ENCODE measurements around the gene TBX2.
A peak's percentile ranks its signal among the peaks of the same experiment; 100 is the strongest.

TBX2 gene

DNA sequence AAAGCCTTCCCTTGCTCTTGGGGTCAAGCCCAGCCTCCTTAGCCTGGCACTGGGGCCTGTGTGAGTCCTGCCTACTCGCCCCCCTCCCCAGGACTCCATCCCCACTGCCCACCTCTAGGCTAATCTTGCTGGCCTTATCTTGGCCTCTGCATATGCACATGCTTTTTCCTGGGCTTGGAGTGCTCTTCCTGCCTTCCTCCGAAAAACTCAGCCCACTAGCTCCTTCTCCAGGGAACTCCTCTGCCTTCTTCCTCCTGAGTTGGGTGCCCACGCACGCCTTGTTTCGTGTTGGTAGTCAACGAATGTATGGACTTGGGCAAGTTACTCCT lies 16.5 kb downstream of the TBX2 start:
- Histone ChIP-seq H3K4me1 (ENCODE audit: control insufficient read depth, insufficient read depth, low read length) (peaks cover 30% of the 10 kb centered on the region), H3K4me3 (ENCODE audit: low read length in 2 of 2) (no peak overlapping the region), H3K9ac (ENCODE audit: low read length in 2 of 2) (no peak overlapping the region)

DNA sequence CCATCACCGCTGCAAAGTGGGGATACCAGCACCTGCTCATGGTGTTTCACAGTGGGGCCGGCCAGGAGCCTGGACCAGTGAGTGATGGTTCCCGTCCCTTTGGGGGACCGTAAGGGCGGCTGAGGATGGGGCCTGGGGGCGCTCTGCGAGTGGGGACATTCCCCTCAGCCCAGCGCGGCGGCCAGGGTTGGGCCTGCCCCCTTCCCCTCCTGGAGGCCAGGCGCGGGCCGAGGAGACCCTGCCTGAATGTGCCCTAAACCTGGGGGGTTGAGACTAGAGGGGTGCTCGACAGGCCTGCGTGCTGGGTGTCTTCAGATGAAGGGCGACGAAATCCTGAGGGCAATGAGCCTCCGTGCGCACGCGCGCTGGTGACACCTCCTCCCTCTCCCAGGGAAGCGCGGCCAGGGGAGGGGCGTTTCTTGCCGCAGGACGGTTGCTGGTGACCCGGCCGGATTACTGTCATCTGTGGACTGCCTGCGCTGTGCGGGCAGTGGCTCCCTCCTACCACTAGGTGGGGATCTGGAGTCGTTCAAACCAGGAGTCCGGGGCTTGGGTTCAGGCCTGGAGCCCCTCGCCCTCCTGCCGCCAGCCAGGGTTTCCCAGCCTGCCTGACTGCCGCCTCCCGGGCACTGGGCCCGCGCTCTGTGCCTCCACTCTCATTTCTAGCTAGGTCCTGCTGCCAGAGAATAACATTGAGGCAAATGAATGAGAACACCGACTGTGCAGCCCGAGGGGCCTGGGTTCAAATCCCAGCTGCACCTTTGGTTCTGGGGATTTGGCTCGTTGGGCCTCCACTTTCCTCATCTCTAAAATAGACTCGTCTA lies 17.1 kb downstream of the TBX2 start:
- Histone ChIP-seq H3K9me3 (ENCODE audit: control insufficient read depth in 2 of 2, low read length in 2 of 2) (no peaks in the 10 kb centered on the region), H3K27ac (ENCODE audit: low read length) (no peak overlapping the region), H3K27me3 (ENCODE audit: control insufficient read depth in 1 of 2, insufficient read depth in 2 of 2, low read length in 2 of 2) (peaks cover 14 to 32% of the 10 kb centered on the region in 2 donors), H3K36me3 (ENCODE audit: control insufficient read depth in 2 of 2, insufficient read depth in 2 of 2, low read length in 2 of 2) (no peaks in the 10 kb centered on the region), H3K4me1 (ENCODE audit: control insufficient read depth, insufficient read depth, low read length) (peaks cover 24% of the 10 kb centered on the region), H3K9ac (ENCODE audit: low read length in 2 of 2) (peak overlapping the region in 1 of 2 donors; percentile 37), H3K4me3 (ENCODE audit: low read length in 2 of 2) (peak overlapping the region; percentile 11 to 40)

More for the DNA sequence above, 16.5 kb downstream of the TBX2 start:
- Histone ChIP-seq H3K27ac (ENCODE audit: low read length) (no peak overlapping the region), H3K9me3 (ENCODE audit: control insufficient read depth in 2 of 2, low read length in 2 of 2) (no peaks in the 10 kb centered on the region), H3K36me3 (ENCODE audit: control insufficient read depth in 2 of 2, insufficient read depth in 2 of 2, low read length in 2 of 2) (no peaks in the 10 kb centered on the region), H3K27me3 (ENCODE audit: control insufficient read depth in 1 of 2, insufficient read depth in 2 of 2, low read length in 2 of 2) (peaks cover 17 to 35% of the 10 kb centered on the region in 2 donors)

DNA sequence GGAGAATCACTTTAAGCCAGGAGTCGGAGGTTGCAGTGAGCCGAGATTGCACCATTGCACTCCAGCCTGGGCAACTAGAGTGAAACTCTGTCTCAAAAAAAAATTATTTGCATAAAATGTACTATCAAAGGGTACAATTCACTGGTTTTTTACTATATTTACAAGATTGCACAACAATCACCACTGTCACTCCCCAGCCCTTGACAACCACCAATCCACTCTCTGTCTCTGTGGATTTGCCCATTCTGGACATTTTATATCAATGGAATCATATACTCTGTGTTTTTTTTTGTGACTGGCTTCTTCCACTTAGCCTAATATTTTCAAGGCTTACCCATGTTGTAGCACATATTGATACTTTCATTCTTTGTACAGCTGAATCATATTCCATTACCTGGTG lies 18.8 kb downstream of the TBX2 start:
- no peaks in the 10 kb centered on the region for H3K9me3 ChIP-seq (ENCODE audit: control insufficient read depth in 2 of 2, low read length in 2 of 2)
- H3K36me3 ChIP-seq (ENCODE audit: control insufficient read depth in 2 of 2, insufficient read depth in 2 of 2, low read length in 2 of 2): no peaks in the 10 kb centered on the region
- H3K27ac ChIP-seq (ENCODE audit: low read length): no peak overlapping the region
- H3K4me3 ChIP-seq (ENCODE audit: low read length in 2 of 2): no peak overlapping the region
- H3K9ac ChIP-seq (ENCODE audit: low read length in 2 of 2): no peak overlapping the region
- peaks cover 10% of the 10 kb centered on the region for H3K4me1 ChIP-seq (ENCODE audit: control insufficient read depth, insufficient read depth, low read length)
- H3K27me3 ChIP-seq (ENCODE audit: control insufficient read depth in 1 of 2, insufficient read depth in 2 of 2, low read length in 2 of 2): peaks cover 19 to 22% of the 10 kb centered on the region in 2 donors

DNA sequence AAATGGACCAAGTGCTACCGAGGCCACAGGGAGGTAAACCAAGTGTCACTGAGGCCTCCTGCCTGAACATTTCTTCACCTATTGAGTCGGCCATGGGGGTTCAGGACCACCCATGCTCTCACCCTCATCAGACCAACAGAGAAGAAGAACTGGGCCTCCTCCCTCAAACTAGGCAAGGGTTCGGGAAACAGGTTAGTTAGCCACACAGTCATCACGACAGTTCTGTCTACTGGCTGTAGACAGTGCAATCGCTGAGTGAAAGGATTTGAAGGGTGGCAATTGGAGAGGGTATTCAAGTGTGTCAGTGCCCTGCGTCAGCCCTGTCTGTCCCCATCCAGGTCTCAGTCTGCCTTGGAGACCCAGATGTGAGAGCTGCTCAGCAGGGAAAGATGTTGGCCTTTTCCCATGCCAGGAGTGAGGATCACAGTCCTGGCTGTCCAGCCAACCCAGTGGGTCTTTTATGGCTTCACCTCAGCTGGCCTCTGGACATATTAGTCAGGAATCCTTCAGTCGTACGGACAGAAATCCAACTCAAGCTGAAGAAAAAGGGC lies 19.9 kb downstream of the TBX2 start:
- Histone ChIP-seq H3K27me3 (ENCODE audit: control insufficient read depth in 1 of 2, insufficient read depth in 2 of 2, low read length in 2 of 2) (peaks cover 23 to 28% of the 10 kb centered on the region in 2 donors), H3K9me3 (ENCODE audit: control insufficient read depth in 2 of 2, low read length in 2 of 2) (no peaks in the 10 kb centered on the region)

DNA sequence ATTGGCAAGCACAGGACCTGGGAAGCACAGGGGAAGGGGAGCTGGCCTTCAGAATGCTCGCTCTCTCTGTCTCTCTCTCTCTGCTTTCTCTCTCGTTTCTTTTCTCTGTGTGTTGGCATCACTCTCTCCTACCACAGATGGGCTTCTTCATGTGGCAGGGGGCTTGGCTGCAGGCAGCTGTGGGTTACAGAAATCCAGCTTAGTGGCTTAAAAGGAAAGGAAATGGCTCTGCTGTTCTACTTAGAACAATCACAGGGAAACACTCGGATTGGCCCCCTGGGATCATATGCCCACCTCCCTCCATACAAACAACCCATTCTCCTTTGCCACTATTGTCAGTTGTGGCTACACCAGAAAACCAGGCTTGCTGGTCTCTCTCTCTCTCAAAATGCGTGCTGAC lies 20.4 kb downstream of the TBX2 start:
- no peaks in the 10 kb centered on the region for H3K36me3 ChIP-seq (ENCODE audit: control insufficient read depth in 2 of 2, insufficient read depth in 2 of 2, low read length in 2 of 2)

More for the DNA sequence above, 19.9 kb downstream of the TBX2 start:
- Histone ChIP-seq H3K9ac (ENCODE audit: low read length in 2 of 2) (no peak overlapping the region), H3K36me3 (ENCODE audit: control insufficient read depth in 2 of 2, insufficient read depth in 2 of 2, low read length in 2 of 2) (no peaks in the 10 kb centered on the region), H3K27ac (ENCODE audit: low read length) (no peak overlapping the region), H3K4me3 (ENCODE audit: low read length in 2 of 2) (no peak overlapping the region), H3K4me1 (ENCODE audit: control insufficient read depth, insufficient read depth, low read length) (peaks cover 10% of the 10 kb centered on the region)

DNA sequence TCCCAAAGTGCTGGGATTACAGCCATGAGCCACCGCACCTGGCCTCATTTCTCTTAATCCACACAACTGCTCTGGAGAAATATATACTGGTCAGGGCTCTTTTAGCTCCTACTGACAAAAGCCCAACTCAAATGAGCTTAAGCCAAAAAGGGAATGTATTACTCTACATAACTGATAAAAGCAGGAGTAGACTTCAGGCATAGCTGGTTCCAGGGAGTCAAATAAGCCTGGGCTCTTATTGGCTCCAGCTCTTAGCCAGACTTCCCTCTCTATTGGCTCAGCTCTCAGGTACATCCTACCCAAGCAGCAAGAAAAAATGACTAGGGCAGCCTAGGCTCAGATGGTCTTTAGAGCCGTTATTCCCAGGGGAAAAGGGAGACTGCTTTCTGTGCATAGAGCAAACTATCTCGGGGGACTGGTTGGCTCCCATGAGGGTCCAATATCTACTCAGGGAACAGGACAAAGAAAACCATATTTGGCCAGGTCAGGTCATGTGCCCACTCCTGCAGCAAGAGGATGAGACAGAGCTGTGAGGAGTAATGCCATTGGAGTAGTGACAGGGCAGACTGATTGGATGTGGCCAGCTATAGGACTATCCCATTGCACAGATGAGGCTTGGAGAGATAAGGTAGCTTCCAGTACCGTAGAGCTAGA lies 21.2 kb downstream of the TBX2 start:
- no peaks in the 10 kb centered on the region for H3K9me3 ChIP-seq (ENCODE audit: control insufficient read depth in 2 of 2, low read length in 2 of 2)
- H3K4me1 ChIP-seq (ENCODE audit: control insufficient read depth, insufficient read depth, low read length): peaks cover 10% of the 10 kb centered on the region
- peaks cover 30 to 34% of the 10 kb centered on the region in 2 donors for H3K27me3 ChIP-seq (ENCODE audit: control insufficient read depth in 1 of 2, insufficient read depth in 2 of 2, low read length in 2 of 2)

More for the DNA sequence above, 20.4 kb downstream of the TBX2 start:
- no peak overlapping the region for H3K27ac ChIP-seq (ENCODE audit: low read length)
- no peak overlapping the region for H3K4me3 ChIP-seq (ENCODE audit: low read length in 2 of 2)
- H3K9ac ChIP-seq (ENCODE audit: low read length in 2 of 2): no peak overlapping the region
- no peaks in the 10 kb centered on the region for H3K9me3 ChIP-seq (ENCODE audit: control insufficient read depth in 2 of 2, low read length in 2 of 2)
- peaks cover 27 to 29% of the 10 kb centered on the region in 2 donors for H3K27me3 ChIP-seq (ENCODE audit: control insufficient read depth in 1 of 2, insufficient read depth in 2 of 2, low read length in 2 of 2)
- peaks cover 10% of the 10 kb centered on the region for H3K4me1 ChIP-seq (ENCODE audit: control insufficient read depth, insufficient read depth, low read length)

DNA sequence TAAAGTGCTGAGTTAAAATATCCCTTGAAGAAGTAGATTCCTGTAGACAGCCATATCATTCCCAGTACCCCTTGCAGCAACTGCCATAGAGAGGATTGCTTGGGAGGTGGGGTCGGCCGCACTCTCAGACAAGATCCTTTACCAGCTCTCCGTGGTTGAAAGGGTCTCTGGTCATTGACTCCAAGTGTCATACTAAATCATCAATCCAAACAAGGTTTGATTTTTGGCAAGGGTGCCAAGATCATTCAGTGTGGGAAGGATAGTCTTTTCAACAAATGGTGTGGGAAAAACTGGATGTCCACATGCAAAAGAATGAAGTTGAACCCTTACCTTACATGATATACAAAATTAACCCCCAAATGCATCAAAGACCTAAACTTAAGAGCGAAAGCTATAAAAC lies 21.8 kb downstream of the TBX2 start:
- peaks cover 30 to 37% of the 10 kb centered on the region in 2 donors for H3K27me3 ChIP-seq (ENCODE audit: control insufficient read depth in 1 of 2, insufficient read depth in 2 of 2, low read length in 2 of 2)
- H3K27ac ChIP-seq (ENCODE audit: low read length): no peak overlapping the region
- H3K4me3 ChIP-seq (ENCODE audit: low read length in 2 of 2): no peak overlapping the region
- H3K36me3 ChIP-seq (ENCODE audit: control insufficient read depth in 2 of 2, insufficient read depth in 2 of 2, low read length in 2 of 2): no peaks in the 10 kb centered on the region
- H3K9ac ChIP-seq (ENCODE audit: low read length in 2 of 2): no peak overlapping the region
- no peaks in the 10 kb centered on the region for H3K9me3 ChIP-seq (ENCODE audit: control insufficient read depth in 2 of 2, low read length in 2 of 2)
- H3K4me1 ChIP-seq (ENCODE audit: control insufficient read depth, insufficient read depth, low read length): peaks cover 9% of the 10 kb centered on the region

More for the DNA sequence above, 21.2 kb downstream of the TBX2 start:
- H3K27ac ChIP-seq (ENCODE audit: low read length): no peak overlapping the region
- H3K4me3 ChIP-seq (ENCODE audit: low read length in 2 of 2): no peak overlapping the region
- no peaks in the 10 kb centered on the region for H3K36me3 ChIP-seq (ENCODE audit: control insufficient read depth in 2 of 2, insufficient read depth in 2 of 2, low read length in 2 of 2)
- no peak overlapping the region for H3K9ac ChIP-seq (ENCODE audit: low read length in 2 of 2)

DNA sequence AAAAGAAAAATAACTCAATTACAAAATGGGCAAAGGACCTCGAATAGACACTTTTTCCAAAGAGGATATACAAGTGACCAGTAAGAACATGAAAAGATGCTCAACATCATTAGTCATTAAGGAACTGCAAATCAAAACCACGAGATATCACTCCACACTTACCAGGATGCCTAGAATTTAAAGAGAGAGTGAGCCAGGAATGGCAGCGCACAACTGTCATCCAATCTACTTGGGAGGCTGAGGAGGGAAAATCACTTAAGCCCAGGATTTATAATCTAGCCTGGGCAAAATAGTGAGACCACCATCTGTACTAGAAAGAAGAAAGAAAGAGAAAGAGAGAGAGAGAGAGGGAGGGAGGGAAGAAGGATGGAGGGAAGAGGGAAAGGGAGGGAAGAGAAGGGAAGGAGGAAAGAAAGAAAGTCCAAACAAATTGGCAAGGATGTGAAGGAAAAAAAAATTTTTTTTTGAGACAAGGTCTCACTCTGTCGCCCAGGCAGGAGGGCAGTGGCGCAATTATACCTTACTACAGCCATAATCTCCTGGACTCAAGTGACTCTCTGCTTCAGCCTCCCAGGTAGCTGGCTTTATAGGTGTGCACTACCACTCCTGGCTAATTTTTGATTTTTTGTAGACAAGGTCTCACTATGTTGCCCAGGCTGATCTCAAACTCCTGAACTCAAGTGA lies 22.6 kb downstream of the TBX2 start:
- H3K36me3 ChIP-seq (ENCODE audit: control insufficient read depth in 2 of 2, insufficient read depth in 2 of 2, low read length in 2 of 2): no peaks in the 10 kb centered on the region

DNA sequence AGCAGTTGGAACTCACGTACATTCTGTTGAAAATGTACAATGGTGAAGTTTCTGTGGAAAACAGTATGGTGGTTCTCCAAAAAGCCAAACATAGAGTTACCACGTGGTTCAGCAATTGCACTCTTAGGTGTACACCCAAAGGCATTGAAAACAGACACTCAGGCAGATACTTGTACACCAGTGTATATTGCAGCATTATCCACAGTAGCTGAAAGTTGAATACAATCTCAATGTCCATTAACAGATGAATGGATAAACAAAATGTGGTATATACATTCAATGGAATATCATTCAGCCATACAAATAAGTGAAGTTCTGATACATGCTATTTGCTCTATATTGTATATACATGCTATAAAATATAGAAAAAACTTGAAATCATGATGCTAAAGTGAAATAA lies 23.2 kb downstream of the TBX2 start:
- no peaks in the 10 kb centered on the region for H3K9me3 ChIP-seq (ENCODE audit: control insufficient read depth in 2 of 2, low read length in 2 of 2)
- H3K4me3 ChIP-seq (ENCODE audit: low read length in 2 of 2): no peak overlapping the region
- no peak overlapping the region for H3K27ac ChIP-seq (ENCODE audit: low read length)
- H3K36me3 ChIP-seq (ENCODE audit: control insufficient read depth in 2 of 2, insufficient read depth in 2 of 2, low read length in 2 of 2): no peaks in the 10 kb centered on the region
- peaks cover 24 to 37% of the 10 kb centered on the region in 2 donors for H3K27me3 ChIP-seq (ENCODE audit: control insufficient read depth in 1 of 2, insufficient read depth in 2 of 2, low read length in 2 of 2)
- H3K4me1 ChIP-seq (ENCODE audit: control insufficient read depth, insufficient read depth, low read length): no peaks in the 10 kb centered on the region
- no peak overlapping the region for H3K9ac ChIP-seq (ENCODE audit: low read length in 2 of 2)

More for the DNA sequence above, 22.6 kb downstream of the TBX2 start:
- H3K4me3 ChIP-seq (ENCODE audit: low read length in 2 of 2): no peak overlapping the region
- H3K27ac ChIP-seq (ENCODE audit: low read length): no peak overlapping the region
- H3K4me1 ChIP-seq (ENCODE audit: control insufficient read depth, insufficient read depth, low read length): peaks cover 1% of the 10 kb centered on the region
- no peaks in the 10 kb centered on the region for H3K9me3 ChIP-seq (ENCODE audit: control insufficient read depth in 2 of 2, low read length in 2 of 2)
- peaks cover 25 to 37% of the 10 kb centered on the region in 2 donors for H3K27me3 ChIP-seq (ENCODE audit: control insufficient read depth in 1 of 2, insufficient read depth in 2 of 2, low read length in 2 of 2)
- no peak overlapping the region for H3K9ac ChIP-seq (ENCODE audit: low read length in 2 of 2)

DNA sequence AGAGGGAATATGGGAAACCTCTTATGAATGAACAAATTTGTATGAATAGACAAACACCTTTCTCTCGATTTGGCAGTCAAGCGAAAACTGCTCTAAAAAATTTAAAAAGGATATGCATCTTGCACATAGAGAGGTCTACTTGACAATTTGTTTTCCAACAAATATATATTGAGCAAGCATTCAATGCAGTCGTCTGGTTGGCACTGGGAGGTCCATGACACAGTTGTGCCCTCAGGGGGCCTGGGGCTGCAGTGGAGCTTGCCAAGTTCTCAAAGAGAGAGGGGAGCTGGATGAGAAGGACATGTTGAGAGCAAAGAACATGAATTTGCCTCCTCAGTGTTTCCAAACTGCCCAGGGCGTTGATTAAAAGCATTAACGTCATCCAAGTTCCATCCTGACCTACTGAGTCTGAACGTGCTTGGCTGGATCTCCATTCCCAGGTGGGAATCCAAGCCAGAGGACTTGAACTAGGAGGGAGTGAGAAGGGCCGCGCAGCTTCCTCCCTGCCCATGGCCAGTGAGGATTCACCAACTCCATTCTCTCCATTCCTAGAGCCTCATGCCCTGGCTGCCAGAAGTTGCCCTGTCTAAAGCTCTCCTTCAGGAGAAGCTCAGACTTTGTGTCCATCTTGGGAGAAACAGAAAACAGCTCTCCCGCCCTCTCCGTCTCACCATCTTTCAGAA lies 24.5 kb downstream of the TBX2 start:
- H3K9ac ChIP-seq (ENCODE audit: low read length in 2 of 2): no peak overlapping the region
- no peaks in the 10 kb centered on the region for H3K36me3 ChIP-seq (ENCODE audit: control insufficient read depth in 2 of 2, insufficient read depth in 2 of 2, low read length in 2 of 2)
- no peaks in the 10 kb centered on the region for H3K9me3 ChIP-seq (ENCODE audit: control insufficient read depth in 2 of 2, low read length in 2 of 2)
- H3K27me3 ChIP-seq (ENCODE audit: control insufficient read depth in 1 of 2, insufficient read depth in 2 of 2, low read length in 2 of 2): peaks cover 23 to 35% of the 10 kb centered on the region in 2 donors
- no peaks in the 10 kb centered on the region for H3K4me1 ChIP-seq (ENCODE audit: control insufficient read depth, insufficient read depth, low read length)
- H3K4me3 ChIP-seq (ENCODE audit: low read length in 2 of 2): no peak overlapping the region
- H3K27ac ChIP-seq (ENCODE audit: low read length): no peak overlapping the region

Measured in stomach smooth muscle (tissue), 2 donors.